Measurements from ENCODE around the gene FAM174A. TPM values are rescaled to one million over a fixed set of nuclear protein-coding genes. Genes with fewer than 3 reads are reported as not detected.

Gene FAM174A
- total and polyA plus RNA-seq, 2 experiments from 2014 or later, result 25.1 to 29.0 TPM

DNA sequence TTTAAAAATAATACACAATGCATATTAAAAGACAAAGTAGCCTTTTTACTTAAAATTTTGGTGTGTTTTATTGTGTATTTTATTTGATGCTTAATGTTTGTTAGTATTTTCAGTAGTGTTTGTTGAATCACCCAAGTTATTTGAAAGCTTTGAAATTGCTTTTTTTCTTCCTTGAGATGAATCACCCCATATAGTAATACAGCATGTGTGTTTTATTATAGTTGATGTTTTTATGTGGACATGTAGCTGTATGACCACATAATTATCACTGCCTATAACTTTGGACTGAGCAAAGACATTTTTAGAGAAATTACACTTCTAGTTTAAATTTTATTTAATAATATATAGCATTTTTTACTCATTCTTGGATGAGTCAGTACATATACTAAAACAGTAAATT lies 18.0 kb downstream of the FAM174A start:
- H3K79me2 ChIP-seq, result peaks cover 6% of the 10 kb centered on the region
- no peaks in the 10 kb centered on the region for H3K27me3 ChIP-seq
- no peak overlapping the region for H2AFZ ChIP-seq
- no peak overlapping the region for H3K4me3 ChIP-seq
- TF ChIP-seq EZH2 (IDR thresholded peaks at IDR 0.05; ENCODE audit: borderline replicate concordance), result no peak
- no peaks in the 10 kb centered on the region for H3K4me1 ChIP-seq (ENCODE audit: insufficient read depth)
- no peaks in the 10 kb centered on the region for H3K9me2 ChIP-seq (replicated peaks; ENCODE audit: insufficient read depth)
- no peak for DNase-seq (ENCODE audit: low spot score)
- H4K20me1 ChIP-seq (ENCODE audit: insufficient read depth, poor library complexity, severe bottlenecking), result no peaks in the 10 kb centered on the region
- no peak overlapping the region for H3K4me2 ChIP-seq
- H3K27ac ChIP-seq, result no peak overlapping the region
- no peaks in the 10 kb centered on the region for H3K36me3 ChIP-seq (replicated peaks; ENCODE audit: insufficient read depth, low read depth)
- H3K9me3 ChIP-seq (ENCODE audit: low read depth), result no peaks in the 10 kb centered on the region

DNA sequence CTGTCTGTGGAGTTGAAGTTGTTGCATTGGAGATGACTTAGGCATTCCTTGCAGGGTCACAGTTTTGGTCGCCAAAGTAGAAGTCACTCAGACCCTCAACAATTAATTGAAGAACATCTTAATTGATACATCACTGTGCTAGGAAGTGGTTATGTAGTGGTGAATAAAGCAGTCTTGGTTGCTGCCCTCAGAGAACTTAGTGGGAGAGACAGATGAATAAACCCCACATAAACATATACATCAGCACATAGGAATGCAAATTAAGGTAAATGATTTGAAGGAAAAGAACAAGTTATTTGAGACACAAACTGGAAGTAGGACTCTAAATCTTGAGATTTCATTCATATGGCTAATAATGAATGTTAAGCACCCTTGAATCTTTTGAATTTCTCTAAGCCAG lies 25.7 kb downstream of the FAM174A start:
- no peaks in the 10 kb centered on the region for H3K4me1 ChIP-seq (ENCODE audit: insufficient read depth)
- no peaks in the 10 kb centered on the region for H3K9me2 ChIP-seq (replicated peaks; ENCODE audit: insufficient read depth)
- no peak overlapping the region for H3K4me2 ChIP-seq
- no peaks in the 10 kb centered on the region for H3K79me2 ChIP-seq
- H3K4me3 ChIP-seq, result no peak overlapping the region
- no peaks in the 10 kb centered on the region for H3K27me3 ChIP-seq
- WGBS (ENCODE audit: low lambda C conversion rate, missing lambda C conversion rate), result 97% methylated on average over 1 of the region's 1 CpG
- H2AFZ ChIP-seq, result no peak overlapping the region
- H3K9me3 ChIP-seq (ENCODE audit: low read depth), result no peaks in the 10 kb centered on the region
- H3K27ac ChIP-seq, result no peak overlapping the region
- no peaks in the 10 kb centered on the region for H3K36me3 ChIP-seq (replicated peaks; ENCODE audit: insufficient read depth, low read depth)
- H4K20me1 ChIP-seq (ENCODE audit: insufficient read depth, poor library complexity, severe bottlenecking), result no peaks in the 10 kb centered on the region
- no peak for DNase-seq (ENCODE audit: low spot score)
- no peak for TF ChIP-seq EZH2 (IDR thresholded peaks at IDR 0.05; ENCODE audit: borderline replicate concordance)
- no peak for TF ChIP-seq EZH2phosphoT487 (IDR thresholded peaks at IDR 0.05; ENCODE audit: low read depth, severe bottlenecking, unreplicated experiment)
- TF ChIP-seq, protein P1, sequence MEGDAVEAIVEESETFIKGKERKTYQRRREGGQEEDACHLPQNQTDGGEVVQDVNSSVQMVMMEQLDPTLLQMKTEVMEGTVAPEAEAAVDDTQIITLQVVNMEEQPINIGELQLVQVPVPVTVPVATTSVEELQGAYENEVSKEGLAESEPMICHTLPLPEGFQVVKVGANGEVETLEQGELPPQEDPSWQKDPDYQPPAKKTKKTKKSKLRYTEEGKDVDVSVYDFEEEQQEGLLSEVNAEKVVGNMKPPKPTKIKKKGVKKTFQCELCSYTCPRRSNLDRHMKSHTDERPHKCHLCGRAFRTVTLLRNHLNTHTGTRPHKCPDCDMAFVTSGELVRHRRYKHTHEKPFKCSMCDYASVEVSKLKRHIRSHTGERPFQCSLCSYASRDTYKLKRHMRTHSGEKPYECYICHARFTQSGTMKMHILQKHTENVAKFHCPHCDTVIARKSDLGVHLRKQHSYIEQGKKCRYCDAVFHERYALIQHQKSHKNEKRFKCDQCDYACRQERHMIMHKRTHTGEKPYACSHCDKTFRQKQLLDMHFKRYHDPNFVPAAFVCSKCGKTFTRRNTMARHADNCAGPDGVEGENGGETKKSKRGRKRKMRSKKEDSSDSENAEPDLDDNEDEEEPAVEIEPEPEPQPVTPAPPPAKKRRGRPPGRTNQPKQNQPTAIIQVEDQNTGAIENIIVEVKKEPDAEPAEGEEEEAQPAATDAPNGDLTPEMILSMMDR (IDR thresholded peaks at IDR 0.05; ENCODE audit: poor library complexity), result no peak

DNA sequence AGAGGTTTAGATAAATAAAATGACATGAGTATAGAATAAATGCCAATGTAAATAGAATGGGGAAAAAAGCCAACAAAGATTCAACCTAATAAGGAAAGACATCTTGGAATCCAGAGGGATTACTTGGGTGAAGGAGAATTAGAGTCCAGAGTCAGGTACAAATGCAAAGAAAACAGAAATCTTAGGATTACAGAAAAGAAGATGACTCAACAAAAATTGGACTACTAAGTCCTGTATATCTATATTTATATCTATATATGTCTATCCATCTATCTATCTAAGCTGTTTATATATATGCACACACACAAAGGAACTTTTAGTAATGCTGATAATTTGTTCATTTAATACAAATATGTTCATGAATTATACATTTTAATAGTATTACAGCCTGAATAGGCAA lies 27.6 kb downstream of the FAM174A start:
- Histone ChIP-seq H3K4me1 (ENCODE audit: insufficient read depth) (no peaks in the 10 kb centered on the region), H3K27ac (no peak overlapping the region), H3K9me2 (replicated peaks; ENCODE audit: insufficient read depth) (no peaks in the 10 kb centered on the region), H3K27me3 (no peaks in the 10 kb centered on the region), H3K4me3 (no peak overlapping the region), H2AFZ (no peak overlapping the region), H3K79me2 (no peaks in the 10 kb centered on the region), H3K4me2 (no peak overlapping the region), H3K9me3 (ENCODE audit: low read depth) (no peaks in the 10 kb centered on the region), H3K36me3 (replicated peaks; ENCODE audit: insufficient read depth, low read depth) (no peaks in the 10 kb centered on the region), H4K20me1 (ENCODE audit: insufficient read depth, poor library complexity, severe bottlenecking) (no peaks in the 10 kb centered on the region)
- no peak for DNase-seq (ENCODE audit: low spot score)
- TF ChIP-seq, protein P1 (IDR thresholded peaks at IDR 0.05; ENCODE audit: poor library complexity), result no peak
- TF ChIP-seq EZH2 (IDR thresholded peaks at IDR 0.05; ENCODE audit: borderline replicate concordance), result no peak
- TF ChIP-seq EZH2phosphoT487 (IDR thresholded peaks at IDR 0.05; ENCODE audit: low read depth, severe bottlenecking, unreplicated experiment), result no peak

DNA sequence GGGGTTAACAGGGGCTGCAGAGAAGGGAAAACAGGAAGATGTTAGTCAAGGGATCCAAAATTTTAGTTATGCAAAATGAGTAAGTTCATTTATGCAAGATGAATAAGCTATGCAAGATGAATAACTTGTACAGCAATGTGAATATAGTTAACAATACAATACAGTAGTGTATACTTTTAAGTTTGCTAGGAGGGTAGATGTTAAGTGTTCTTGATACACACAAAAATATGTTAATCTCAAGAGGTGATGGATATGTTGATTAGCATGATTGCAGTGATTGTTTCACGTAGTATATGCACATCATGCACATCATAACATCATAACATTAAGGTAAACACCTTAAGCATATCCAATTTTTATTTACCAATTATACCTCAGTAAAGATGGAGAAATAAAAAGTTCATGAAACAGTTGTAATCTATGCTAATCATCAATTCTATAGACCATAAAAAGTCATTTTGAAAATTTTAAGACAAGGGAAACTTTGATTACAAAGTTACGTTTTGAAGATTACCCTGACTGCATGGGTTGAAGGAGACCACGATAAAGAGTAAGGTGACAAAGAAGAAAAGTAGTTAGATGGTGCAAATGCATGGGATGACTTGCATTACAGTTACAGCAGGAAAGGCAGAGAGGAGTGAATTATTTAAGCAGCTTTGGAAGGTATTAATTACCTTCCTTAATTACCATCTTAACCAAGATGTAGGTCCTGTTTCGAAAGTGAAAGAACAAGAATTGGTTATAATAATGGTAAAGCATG lies 31.4 kb downstream of the FAM174A start:
- no peaks in the 10 kb centered on the region for H3K9me3 ChIP-seq (ENCODE audit: low read depth)
- H3K27ac ChIP-seq, result no peak overlapping the region
- no peaks in the 10 kb centered on the region for H3K4me1 ChIP-seq (ENCODE audit: insufficient read depth)
- H3K36me3 ChIP-seq (replicated peaks; ENCODE audit: insufficient read depth, low read depth), result no peaks in the 10 kb centered on the region
- DNase-seq (ENCODE audit: low spot score), result no peak
- H3K4me3 ChIP-seq, result no peak overlapping the region
- H3K9me2 ChIP-seq (replicated peaks; ENCODE audit: insufficient read depth), result no peaks in the 10 kb centered on the region
- H3K27me3 ChIP-seq, result no peaks in the 10 kb centered on the region
- no peaks in the 10 kb centered on the region for H3K79me2 ChIP-seq
- no peak overlapping the region for H3K4me2 ChIP-seq
- H4K20me1 ChIP-seq (ENCODE audit: insufficient read depth, poor library complexity, severe bottlenecking), result no peaks in the 10 kb centered on the region
- WGBS (ENCODE audit: low lambda C conversion rate, missing lambda C conversion rate), result 92% methylated on average over 4 of the region's 4 CpGs
- TF ChIP-seq, protein P1 (IDR thresholded peaks at IDR 0.05; ENCODE audit: poor library complexity), result no peak
- no peak for TF ChIP-seq EZH2 (IDR thresholded peaks at IDR 0.05; ENCODE audit: borderline replicate concordance)
- no peak for TF ChIP-seq EZH2phosphoT487 (IDR thresholded peaks at IDR 0.05; ENCODE audit: low read depth, severe bottlenecking, unreplicated experiment)
- no peak overlapping the region for H2AFZ ChIP-seq

Measured in hepatocyte (in vitro differentiated cells).